A549 (cell line): Measurements from ENCODE around the gene LIN37.

Source experiments
- JUNB ChIP-seq: fragments of >200 bp; sonication (Bioruptor Twin); formaldehyde crosslinking; IDR thresholded peaks from 2 replicates; pipeline ENCODE4 v1.6.1; 2016
- PHF8 ChIP-seq: fragments of 200-600 bp; sonication (generic); IDR thresholded peaks from 2 replicates; pipeline ENCODE4 v1.6.1; 2016; ENCODE audit warnings: low read depth, mild to moderate bottlenecking, antibody characterized with exemption, moderate library complexity, borderline replicate concordance
- POLR2A ChIP-seq: IDR thresholded peaks from 2 replicates; pipeline ENCODE4 v1.6.1; 2012; ENCODE audit warnings: mild to moderate bottlenecking, low read length

- TF ChIP-seq POLR2A (no peak), JUNB (no peak), PHF8 (no peak)
Measured at GRCh38 chr19:35714601-35715354, 33.6 kb upstream of the LIN37 start.
